AG10803 (cell line): ENCODE results near the gene TAF10.
A peak's percentile ranks its signal among the peaks of the same experiment; 100 is the strongest.

Experiments
- DNase-seq: peaks from one replicate; pipeline ENCODE4 v3.0.0; 2010; ENCODE audit warnings: low read depth
- H3K4me3 ChIP-seq: 2 replicates; pipeline ENCODE4 v1.5.1; 2011; ENCODE audit warnings: mild to moderate bottlenecking, low read length, control low read depth
- CTCF ChIP-seq: conservative IDR thresholded peaks from 2 replicates; pipeline ENCODE4 v1.5.1; 2011; ENCODE audit warnings: mild to moderate bottlenecking, low read length, control low read depth, inconsistent platforms

The TAF10 gene

GRCh38 chr11:6602096-6602940 lies 9.7 kb downstream of the TAF10 start:
- TF ChIP-seq CTCF, result no peak; the same call in 1 of the 2 replicates
- peak overlapping the region; percentile 99 for H3K4me3 ChIP-seq
- no peak for DNase-seq

- no peak overlapping the region for H3K4me3 ChIP-seq
- no peak for DNase-seq
- TF ChIP-seq CTCF, result no peak
Measured at GRCh38 chr11:6601041-6601461, 11.0 kb downstream of the TAF10 start.

- no peak overlapping the region for H3K4me3 ChIP-seq
- no peak for TF ChIP-seq CTCF
- DNase-seq, result no peak
Measured at GRCh38 chr11:6599881-6600390, 12.1 kb downstream of the TAF10 start.

- H3K4me3 ChIP-seq, result no peak overlapping the region
- TF ChIP-seq CTCF, result no peak
Measured at GRCh38 chr11:6599449-6599848, 12.6 kb downstream of the TAF10 start.

GRCh38 chr11:6598555-6598954 lies 13.5 kb downstream of the TAF10 start:
- no peak overlapping the region for H3K4me3 ChIP-seq
- no peak for DNase-seq
- TF ChIP-seq CTCF, result no peak

More at GRCh38 chr11:6599449-6599848, 12.6 kb downstream of the TAF10 start:
- DNase-seq, result no peak

- no peak for DNase-seq
- TF ChIP-seq CTCF, result no peak
- no peak overlapping the region for H3K4me3 ChIP-seq
Measured at GRCh38 chr11:6596239-6596877, 15.7 kb downstream of the TAF10 start.
